MG63 (cell line): Measurements from ENCODE around the gene SPATA12. TPM values are rescaled to one million over a fixed set of nuclear protein-coding genes. Genes with fewer than 3 reads are reported as not detected.

ENCODE experiments used
- DNase-seq: peaks from one replicate; pipeline ENCODE4 v3.0.0-alpha.2; 2020
- H3K27me3 ChIP-seq: fragments of 250-450 bp; sonication (Bioruptor Pico); 2 replicates; pipeline ENCODE4 v1.5.1; 2020; ENCODE audit warnings: mild to moderate bottlenecking, moderate library complexity
- H3K36me3 ChIP-seq: fragments of 250-450 bp; sonication (Bioruptor Pico); 2 replicates; pipeline ENCODE4 v1.5.1; 2020; ENCODE audit warnings: mild to moderate bottlenecking, moderate library complexity
- H3K4me3 ChIP-seq: fragments of 250-450 bp; sonication (Bioruptor Pico); 2 replicates; pipeline ENCODE4 v1.5.1; 2020; ENCODE audit warnings: mild to moderate bottlenecking, moderate library complexity
- H3K9me3 ChIP-seq: fragments of 250-450 bp; sonication (Bioruptor Pico); 2 replicates; pipeline ENCODE4 v1.5.1; 2020; ENCODE audit warnings: mild to moderate bottlenecking, moderate library complexity
- total RNA-seq: library from RNA; depleted of rRNA; stranded (reverse); fragments of >200 nt; shearing (Covaris generic); gene quantifications from 2 replicates; pipeline ENCODE4 v1.2.3, GENCODE V29; 2014; ENCODE audit warnings: low replicate concordance

The SPATA12 gene
- total RNA-seq, 1 experiment from 2014 or later: not detected

GRCh38 chr3:57091521-57092273, 31.2 kb downstream of the SPATA12 start:
- no peak for DNase-seq
- H3K9me3 ChIP-seq: no peaks in the 10 kb centered on the region
- no peak overlapping the region for H3K4me3 ChIP-seq
- H3K36me3 ChIP-seq: no peaks in the 10 kb centered on the region
- no peaks in the 10 kb centered on the region for H3K27me3 ChIP-seq

GRCh38 chr3:57093489-57093888, 33.0 kb downstream of the SPATA12 start:
- DNase-seq: no peak
- no peaks in the 10 kb centered on the region for H3K27me3 ChIP-seq
- H3K9me3 ChIP-seq: no peaks in the 10 kb centered on the region
- no peak overlapping the region for H3K4me3 ChIP-seq
- H3K36me3 ChIP-seq: no peaks in the 10 kb centered on the region

GRCh38 chr3:57093971-57094535, 33.6 kb downstream of the SPATA12 start:
- no peaks in the 10 kb centered on the region for H3K9me3 ChIP-seq
- no peak overlapping the region for H3K4me3 ChIP-seq
- H3K27me3 ChIP-seq: no peaks in the 10 kb centered on the region
- H3K36me3 ChIP-seq: no peaks in the 10 kb centered on the region
- DNase-seq: no peak

- no peak overlapping the region for H3K4me3 ChIP-seq
These were observed 34.1 kb downstream of the SPATA12 start for GRCh38 chr3:57094575-57094974.

GRCh38 chr3:57095363-57095762, 34.9 kb downstream of the SPATA12 start:
- no peaks in the 10 kb centered on the region for H3K36me3 ChIP-seq
- H3K9me3 ChIP-seq: no peaks in the 10 kb centered on the region
- no peaks in the 10 kb centered on the region for H3K27me3 ChIP-seq
- H3K4me3 ChIP-seq: no peak overlapping the region
- DNase-seq: no peak

More at GRCh38 chr3:57094575-57094974, 34.1 kb downstream of the SPATA12 start:
- Histone ChIP-seq H3K27me3 (no peaks in the 10 kb centered on the region), H3K9me3 (no peaks in the 10 kb centered on the region), H3K36me3 (no peaks in the 10 kb centered on the region)
- DNase-seq: no peak

GRCh38 chr3:57097536-57097935, 37.1 kb downstream of the SPATA12 start:
- Histone ChIP-seq H3K9me3 (no peaks in the 10 kb centered on the region), H3K36me3 (no peaks in the 10 kb centered on the region), H3K4me3 (no peak overlapping the region), H3K27me3 (no peaks in the 10 kb centered on the region)
- no peak for DNase-seq

- Histone ChIP-seq H3K4me3 (no peak overlapping the region), H3K36me3 (no peaks in the 10 kb centered on the region), H3K27me3 (no peaks in the 10 kb centered on the region), H3K9me3 (no peaks in the 10 kb centered on the region)
- no peak for DNase-seq
These were observed 38.2 kb downstream of the SPATA12 start for GRCh38 chr3:57098418-57099310.

GRCh38 chr3:57100046-57100695, 39.7 kb downstream of the SPATA12 start:
- no peaks in the 10 kb centered on the region for H3K36me3 ChIP-seq
- DNase-seq: peak; percentile 32
- no peaks in the 10 kb centered on the region for H3K9me3 ChIP-seq
- H3K4me3 ChIP-seq: no peak overlapping the region
- H3K27me3 ChIP-seq: no peaks in the 10 kb centered on the region

- Histone ChIP-seq H3K4me3 (no peak overlapping the region), H3K27me3 (no peaks in the 10 kb centered on the region), H3K36me3 (no peaks in the 10 kb centered on the region), H3K9me3 (no peaks in the 10 kb centered on the region)
- no peak for DNase-seq
These were observed 45.1 kb downstream of the SPATA12 start for GRCh38 chr3:57105585-57105984.

- no peak for DNase-seq
- no peak overlapping the region for H3K4me3 ChIP-seq
- no peaks in the 10 kb centered on the region for H3K9me3 ChIP-seq
- no peaks in the 10 kb centered on the region for H3K36me3 ChIP-seq
- H3K27me3 ChIP-seq: no peaks in the 10 kb centered on the region
These were observed 48.2 kb downstream of the SPATA12 start for GRCh38 chr3:57108684-57109083.

GRCh38 chr3:57109437-57110199, 49.2 kb downstream of the SPATA12 start:
- H3K9me3 ChIP-seq: no peaks in the 10 kb centered on the region
- no peak for DNase-seq
- no peak overlapping the region for H3K4me3 ChIP-seq
- H3K36me3 ChIP-seq: no peaks in the 10 kb centered on the region
- H3K27me3 ChIP-seq: no peaks in the 10 kb centered on the region

GRCh38 chr3:57110214-57110613, 49.8 kb downstream of the SPATA12 start:
- no peak for DNase-seq
- H3K4me3 ChIP-seq: no peak overlapping the region
- H3K27me3 ChIP-seq: no peaks in the 10 kb centered on the region
- no peaks in the 10 kb centered on the region for H3K9me3 ChIP-seq
- H3K36me3 ChIP-seq: no peaks in the 10 kb centered on the region

- Histone ChIP-seq H3K36me3 (no peaks in the 10 kb centered on the region), H3K27me3 (no peaks in the 10 kb centered on the region), H3K4me3 (no peak overlapping the region), H3K9me3 (no peaks in the 10 kb centered on the region)
- no peak for DNase-seq
These were observed 50.3 kb downstream of the SPATA12 start for GRCh38 chr3:57110798-57111197.

- Histone ChIP-seq H3K27me3 (no peaks in the 10 kb centered on the region), H3K36me3 (no peaks in the 10 kb centered on the region), H3K9me3 (no peaks in the 10 kb centered on the region), H3K4me3 (no peak overlapping the region)
- no peak for DNase-seq
These were observed 51.7 kb downstream of the SPATA12 start for GRCh38 chr3:57112206-57112605.

- H3K27me3 ChIP-seq: no peaks in the 10 kb centered on the region
These were observed 56.0 kb downstream of the SPATA12 start for GRCh38 chr3:57116501-57116900.

GRCh38 chr3:57118254-57118653, 57.8 kb downstream of the SPATA12 start:
- Histone ChIP-seq H3K9me3 (no peaks in the 10 kb centered on the region), H3K36me3 (no peaks in the 10 kb centered on the region), H3K4me3 (no peak overlapping the region), H3K27me3 (no peaks in the 10 kb centered on the region)
- DNase-seq: no peak

More at GRCh38 chr3:57116501-57116900, 56.0 kb downstream of the SPATA12 start:
- no peak for DNase-seq
- Histone ChIP-seq H3K36me3 (no peaks in the 10 kb centered on the region), H3K4me3 (no peak overlapping the region), H3K9me3 (no peaks in the 10 kb centered on the region)
